H1 (cell line): ENCODE measurements around the gene MFSD2A. TPM values are rescaled to one million over a fixed set of nuclear protein-coding genes. Genes with fewer than 3 reads are reported as not detected.
A peak's percentile ranks its signal among the peaks of the same experiment; 100 is the strongest.

Experiments
- CTCF ChIA-PET: fragments of 300-600 bp; sonication (Branson Sonifier 250); formaldehyde crosslinking; loops from one replicate; lab custom pipeline; 2021; ENCODE audit not compliant: partially characterized antibody; lab: Charles Lee
- POLR2A ChIA-PET: fragments of 300-600 bp; sonication (Branson Sonifier 250); formaldehyde crosslinking; loops from one replicate; lab custom pipeline; 2021; ENCODE audit warnings: inconsistent platforms; ENCODE audit not compliant: partially characterized antibody; lab: Charles Lee
- DNase-seq, 2 experiments: peaks; one replicate each; pipeline versions ENCODE4 v3.0.0 to v3.0.0-alpha.2; 2010 to 2022; ENCODE audit warnings: low spot score in 2 of 2, low read depth in 1 of 2, mixed read lengths in 1 of 2
- FAIRE-seq: peaks from 2 replicates; lab custom pipeline; 2011; peaks lifted over from hg19 to GRCh38; lab: Jason Lieb, UNC
- H2AFZ ChIP-seq: 2 replicates; pipeline ENCODE4 v1.8.1; 2012; ENCODE audit warnings: low read length, inconsistent platforms
- H2AK5ac ChIP-seq: 2 replicates; pipeline ENCODE4 v1.6.1; 2013; ENCODE audit warnings: low read depth, low read length
- H2BK120ac ChIP-seq: replicated peaks from 2 replicates; pipeline ENCODE3; 2013; ENCODE audit warnings: low read depth, low read length, inconsistent platforms
- H2BK12ac ChIP-seq: 2 replicates; pipeline ENCODE4 v1.6.1; 2013; ENCODE audit warnings: low read depth, low read length
- H2BK15ac ChIP-seq: 2 replicates; pipeline ENCODE4 v1.6.1; 2013; ENCODE audit warnings: low read length
- H2BK20ac ChIP-seq: 2 replicates; pipeline ENCODE4 v1.6.1; 2013; ENCODE audit warnings: low read length
- H2BK5ac ChIP-seq: 2 replicates; pipeline ENCODE4 v1.6.1; 2013; ENCODE audit warnings: low read depth, low read length
- H3K14ac ChIP-seq: 2 replicates; pipeline ENCODE4 v1.6.1; 2013; ENCODE audit warnings: inconsistent platforms; ENCODE audit not compliant: insufficient read length
- H3K18ac ChIP-seq: 2 replicates; pipeline ENCODE4 v1.6.1; 2013; ENCODE audit warnings: low read length; ENCODE audit errors: extremely low read depth
- H3K23ac ChIP-seq: 2 replicates; pipeline ENCODE4 v1.6.1; 2013; ENCODE audit warnings: inconsistent platforms; ENCODE audit not compliant: insufficient read length
- H3K23me2 ChIP-seq: 2 replicates; pipeline ENCODE4 v1.6.1; 2013; ENCODE audit warnings: low read depth, low read length
- H3K27ac ChIP-seq: 2 replicates; pipeline ENCODE4 v1.6.1; 2011; ENCODE audit warnings: low read depth, low read length, inconsistent platforms
- H3K27me3 ChIP-seq, 4 experiments: replicated peaks in 1 of 4; 1 replicate in 1 of 4; 2 replicates in 3 of 4; pipeline versions ENCODE4 v1.6.1 to v1.8.1; 2011 to 2013; ENCODE audit warnings: low read length in 3 of 4, mild to moderate bottlenecking in 3 of 4, inconsistent platforms in 2 of 4, mixed read lengths in 2 of 4, moderate library complexity in 1 of 4; ENCODE audit not compliant: control insufficient read depth in 3 of 4, insufficient read depth in 3 of 4; ENCODE audit errors: extremely low read depth in 1 of 4
- H3K36me3 ChIP-seq, 4 experiments: 2 replicates each; pipeline versions ENCODE4 v1.6.1 to v1.8.1; 2011 to 2013; ENCODE audit warnings: mild to moderate bottlenecking in 4 of 4, low read length in 3 of 4, moderate library complexity in 2 of 4, control low read depth in 1 of 4, inconsistent platforms in 1 of 4; ENCODE audit not compliant: insufficient read depth in 4 of 4, control insufficient read depth in 2 of 4
- H3K4ac ChIP-seq: replicated peaks from 2 replicates; pipeline ENCODE3; 2013; ENCODE audit warnings: low read length, low read depth, mixed read lengths, inconsistent platforms; ENCODE audit not compliant: insufficient read length
- H3K4me1 ChIP-seq, 4 experiments: replicated peaks in 1 of 4; 1 replicate in 1 of 4; 2 replicates in 3 of 4; pipeline versions ENCODE4 v1.6.1 to v1.8.1; 2011 to 2013; ENCODE audit warnings: low read length in 3 of 4, inconsistent platforms in 2 of 4, mixed read lengths in 1 of 4; ENCODE audit not compliant: insufficient read depth in 4 of 4, control insufficient read depth in 3 of 4
- H3K4me2 ChIP-seq, 2 experiments: 2 replicates each; pipeline versions ENCODE4 v1.6.1 to v1.8.1; 2011 to 2013; ENCODE audit warnings: low read depth in 2 of 2, low read length in 2 of 2, control low read depth in 1 of 2, inconsistent platforms in 1 of 2, mild to moderate bottlenecking in 1 of 2; ENCODE audit not compliant: insufficient read depth in 1 of 2
- H3K4me3 ChIP-seq, 4 experiments: fragments of 200-600, 300-600 bp in 1 of 4; sonication (generic), shearing (Covaris generic), sonication (Bioruptor Twin) in 1 of 4; 2 replicates each; pipeline versions ENCODE4 v1.5.1 to v1.8.1; 2011 to 2016; ENCODE audit warnings: low read length in 4 of 4, low read depth in 3 of 4, control low read depth in 2 of 4, inconsistent platforms in 2 of 4, mild to moderate bottlenecking in 2 of 4, mixed read lengths in 1 of 4, moderate library complexity in 1 of 4; ENCODE audit not compliant: insufficient read depth in 2 of 4; ENCODE audit errors: extremely low read depth in 1 of 4
- H3K56ac ChIP-seq: replicated peaks from 2 replicates; pipeline ENCODE3; 2013; ENCODE audit warnings: low read depth, mild to moderate bottlenecking, mixed read lengths, low read length, inconsistent platforms; ENCODE audit not compliant: insufficient read length
- H3K79me1 ChIP-seq: 2 replicates; pipeline ENCODE4 v1.6.1; 2013; ENCODE audit warnings: low read depth, low read length, control low read depth
- H3K79me2 ChIP-seq, 2 experiments: 2 replicates each; pipeline versions ENCODE4 v1.6.1 to v1.8.1; 2012 to 2013; ENCODE audit warnings: low read length in 2 of 2, mild to moderate bottlenecking in 2 of 2, inconsistent platforms in 1 of 2; ENCODE audit not compliant: insufficient read depth in 2 of 2, control insufficient read depth in 1 of 2
- H3K9ac ChIP-seq, 4 experiments: replicated peaks in 1 of 4; 1 replicate in 1 of 4; 2 replicates in 3 of 4; pipeline versions ENCODE4 v1.6.1 to v1.8.1; 2011 to 2013; ENCODE audit warnings: low read depth in 3 of 4, low read length in 3 of 4, control low read depth in 2 of 4, mild to moderate bottlenecking in 2 of 4, moderate library complexity in 2 of 4, inconsistent platforms in 1 of 4; ENCODE audit errors: extremely low read depth in 1 of 4
- H3K9me3 ChIP-seq, 2 experiments: 2 replicates each; pipeline versions ENCODE4 v1.6.1 to v1.8.1; 2012 to 2013; ENCODE audit warnings: mild to moderate bottlenecking in 2 of 2, moderate library complexity in 2 of 2, control low read depth in 1 of 2, inconsistent platforms in 1 of 2, low read depth in 1 of 2, low read length in 1 of 2, mixed read lengths in 1 of 2; ENCODE audit not compliant: insufficient read depth in 2 of 2
- H4K20me1 ChIP-seq, 2 experiments: replicated peaks in 1 of 2; 2 replicates each; pipeline versions ENCODE3 to v1.8.1; 2011 to 2013; ENCODE audit warnings: inconsistent platforms in 2 of 2, low read length in 2 of 2, mild to moderate bottlenecking in 1 of 2; ENCODE audit not compliant: insufficient read depth in 2 of 2, control insufficient read depth in 1 of 2
- H4K5ac ChIP-seq: 2 replicates; pipeline ENCODE4 v1.6.1; 2013; ENCODE audit warnings: low read length, low read depth, mixed read lengths, inconsistent platforms; ENCODE audit not compliant: insufficient read length
- H4K8ac ChIP-seq: 2 replicates; pipeline ENCODE4 v1.8.0; 2013; ENCODE audit warnings: mild to moderate bottlenecking, moderate library complexity, low read length, inconsistent platforms; ENCODE audit not compliant: insufficient read depth; ENCODE audit errors: extremely low read depth
- H4K91ac ChIP-seq: replicated peaks from 2 replicates; pipeline ENCODE3; 2013; ENCODE audit warnings: low read length, mixed read lengths, inconsistent platforms; ENCODE audit not compliant: insufficient read length
- RNF2 ChIP-seq: fragments of 200-900, 300-1000 bp; sonication (generic); IDR thresholded peaks from 2 replicates; pipeline ENCODE4 v1.7.1; 2016; ENCODE audit warnings: borderline replicate concordance, low read depth, mild to moderate bottlenecking, antibody characterized with exemption, low read length; ENCODE audit not compliant: poor library complexity, severe bottlenecking; ENCODE audit errors: missing control alignments
- TCF12 ChIP-seq: IDR thresholded peaks from 2 replicates; pipeline ENCODE4 v1.6.1; 2011; ENCODE audit warnings: low read depth, mild to moderate bottlenecking, low read length
- WGBS, 2 experiments: shearing (Covaris generic) in 1 of 2; methylation state at CpG; one replicate each; pipeline versions ENCODE4 v1.1.6 to v1.1.7; 2013 to 2015; ENCODE audit warnings: low lambda C conversion rate in 2 of 2, mixed read lengths in 2 of 2, inconsistent platforms in 1 of 2, low coverage in 1 of 2, missing lambda C conversion rate in 1 of 2; ENCODE audit not compliant: insufficient replicate concordance in 2 of 2, insufficient coverage in 1 of 2, insufficient read length in 1 of 2; ENCODE audit errors: extremely low coverage in 1 of 2, missing lambda C conversion rate in 1 of 2; 5-methylcytosine and 5-hydroxymethylcytosine counted together
- polyA plus RNA-seq, 7 experiments: library from polyadenylated mRNA; depleted of rRNA in 3 of 7; stranded (reverse) in 5 of 7; unstranded in 2 of 7; fragments of >200 nt in 5 of 7; fragments of 200-250 nt in 2 of 7; gene quantifications; 1 replicate in 5 of 7; 2 replicates in 1 of 7; 4 replicates in 1 of 7; pipeline versions ENCODE4 v1.2.1 to v1.2.3, GENCODE V29; 2011 to 2013; ENCODE audit warnings: missing spikeins in 2 of 7, mixed read lengths in 2 of 7
- total RNA-seq: library from RNA; stranded (reverse); fragmentation: NEBNext Ultra II Directional; extraction: Animal tissue kit (Norgen Biotek cat#: 25700); gene quantifications from 2 replicates; pipeline ENCODE4 v1.2.1, GENCODE V29; 2021

Gene MFSD2A
- total and polyA plus RNA-seq, 2 of the 8 experiments (the other 6 are each of a cell fraction or from before 2014, with no cell fraction given): 18.3 to 25.9 TPM

GRCh38 chr1:39980555-39981313, 25.8 kb downstream of the MFSD2A start:
- no peaks in the 10 kb centered on the region for H3K79me1 ChIP-seq
- H2BK12ac ChIP-seq: peak overlapping the region; percentile 62; the same call in 1 of the 2 replicates
- ChIA-PET CTCF (interaction anchor here (0.6 to 3.4 kb wide), 4 partner anchors 52 to 61 kb away, joined by 3 to 10 read pairs (median 5); no protein-coding TSS in a partner anchor), POLR2A (interaction anchor here (1.0 kb wide), 2 partner anchors 60 to 65 kb away, joined by 3 read pairs; partner anchors contain the start of gene CAP1)
- H3K9me3 ChIP-seq: 0 out of 4 replicates have a peak, but pooled peaks cover 0 to 5% of the 10 kb centered on the region in 2 experiments
- no peak overlapping the region for H3K4me2 ChIP-seq
- H3K9ac ChIP-seq: no peak overlapping the region
- no peak overlapping the region for H4K5ac ChIP-seq
- TF ChIP-seq RNF2 (no peak), TCF12 (no peak)
- no peak overlapping the region for H2AK5ac ChIP-seq
- no peaks in the 10 kb centered on the region for H4K20me1 ChIP-seq
- H3K4me1 ChIP-seq: peaks cover 0 to 10% (median 5%) of the 10 kb centered on the region in 4 experiments; a peak in 5 of 7 replicates
- H3K36me3 ChIP-seq: no peaks in the 10 kb centered on the region
- no peak overlapping the region for H3K56ac ChIP-seq
- H3K27me3 ChIP-seq: no peaks in the 10 kb centered on the region
- peak overlapping the region; percentile 13 for H2BK20ac ChIP-seq
- 0 out of 2 replicates have a peak overlapping the region, but pooled peaks have one; percentile 24 for H2AFZ ChIP-seq
- no peaks in the 10 kb centered on the region for H3K79me2 ChIP-seq
- no peak overlapping the region for H3K23ac ChIP-seq
- H3K18ac ChIP-seq: peak overlapping the region; percentile 25; the same call in 1 of the 2 replicates
- WGBS, 2 experiments: 95% methylated on average over 6 of the region's 6 CpGs; no CpG with 5 or more reads in 1 of the 2 experiments
- no peak overlapping the region for H3K4me3 ChIP-seq
- no peak overlapping the region for H3K27ac ChIP-seq
- DNase-seq (no peak), FAIRE-seq (no peak)
- no peak overlapping the region for H3K14ac ChIP-seq
- H3K23me2 ChIP-seq: no peaks in the 10 kb centered on the region
- H2BK120ac ChIP-seq: no peak overlapping the region
- H3K4ac ChIP-seq: no peak overlapping the region
- no peak overlapping the region for H2BK15ac ChIP-seq
- H4K8ac ChIP-seq: no peak overlapping the region
- peak overlapping the region; percentile 23 for H4K91ac ChIP-seq
- H2BK5ac ChIP-seq: peak overlapping the region; percentile 40; the same call in 1 of the 2 replicates
